Daoy (cell line): ENCODE results near the gene AP3M1. TPM values are rescaled to one million over a fixed set of nuclear protein-coding genes. Genes with fewer than 3 reads are reported as not detected.
"Not testable (repeated sequence)": the region's sequence is repeated elsewhere in the genome, so short reads cannot be mapped to it uniquely, and the experiment has no call there.

Source experiments
- DNase-seq: peaks from one replicate; pipeline ENCODE4 v3.0.0-alpha.2; 2015; ENCODE audit warnings: low read depth
- total RNA-seq: library from RNA; depleted of rRNA; stranded (reverse); fragments of >200 nt; shearing (Covaris generic); gene quantifications from 2 replicates; pipeline ENCODE4 v1.2.3, GENCODE V29; 2014; rRNA removed

The AP3M1 gene
- 12.0 and 20.5 TPM in 2 replicates for total RNA-seq

GRCh38 chr10:74150204-74150989, at the start of gene AP3M1:
TSS of gene AP3M1 (minus strand) at chr10:74150828. CDS start at chr10:74138379, 12,449 bp downstream.
- DNase-seq = no peak

- DNase-seq = no peak
Measured at GRCh38 chr10:74199315-74199714, 48.7 kb upstream of the AP3M1 start.

GRCh38 chr10:74194999-74195398, 44.4 kb upstream of the AP3M1 start:
- no peak for DNase-seq

- no peak for DNase-seq
Measured at GRCh38 chr10:74194545-74194944, 43.9 kb upstream of the AP3M1 start.

- no peak for DNase-seq
Measured at GRCh38 chr10:74190494-74190893, 39.9 kb upstream of the AP3M1 start.

- peak; percentile 69 for DNase-seq
Measured at GRCh38 chr10:74189999-74190421, 39.4 kb upstream of the AP3M1 start.

- not testable (repeated sequence) for DNase-seq
Measured at GRCh38 chr10:74188617-74189016, 38.0 kb upstream of the AP3M1 start.

- no peak for DNase-seq
Measured at GRCh38 chr10:74187237-74187636, 36.6 kb upstream of the AP3M1 start.

- no peak for DNase-seq
Measured at GRCh38 chr10:74186678-74187077, 36.0 kb upstream of the AP3M1 start.

GRCh38 chr10:74179111-74179710, 28.6 kb upstream of the AP3M1 start:
- DNase-seq = peak; percentile 10

GRCh38 chr10:74178042-74178791, 27.6 kb upstream of the AP3M1 start:
- DNase-seq = no peak

GRCh38 chr10:74177140-74177677, 26.6 kb upstream of the AP3M1 start:
- peak; percentile 22 for DNase-seq

GRCh38 chr10:74176380-74177139, 25.9 kb upstream of the AP3M1 start:
- peak; percentile 97 for DNase-seq

- no peak for DNase-seq
Measured at GRCh38 chr10:74175510-74176379, 25.1 kb upstream of the AP3M1 start.

- no peak for DNase-seq
Measured at GRCh38 chr10:74174521-74174920, 23.9 kb upstream of the AP3M1 start.

- DNase-seq = no peak
Measured at GRCh38 chr10:74171625-74172024, 21.0 kb upstream of the AP3M1 start.

GRCh38 chr10:74167443-74167842, 16.8 kb upstream of the AP3M1 start:
- DNase-seq = no peak

- DNase-seq = no peak
Measured at GRCh38 chr10:74165530-74165901, 14.9 kb upstream of the AP3M1 start.

- DNase-seq = no peak
Measured at GRCh38 chr10:74164716-74165529, 14.3 kb upstream of the AP3M1 start.
